Stromal cell of bone marrow (primary cell): ENCODE results near the gene ZFYVE21.

ENCODE experiments used
- DNase-seq: peaks from one replicate; pipeline ENCODE4 v3.0.0-alpha.2; 2012; ENCODE audit warnings: low read depth

The ZFYVE21 gene

DNA sequence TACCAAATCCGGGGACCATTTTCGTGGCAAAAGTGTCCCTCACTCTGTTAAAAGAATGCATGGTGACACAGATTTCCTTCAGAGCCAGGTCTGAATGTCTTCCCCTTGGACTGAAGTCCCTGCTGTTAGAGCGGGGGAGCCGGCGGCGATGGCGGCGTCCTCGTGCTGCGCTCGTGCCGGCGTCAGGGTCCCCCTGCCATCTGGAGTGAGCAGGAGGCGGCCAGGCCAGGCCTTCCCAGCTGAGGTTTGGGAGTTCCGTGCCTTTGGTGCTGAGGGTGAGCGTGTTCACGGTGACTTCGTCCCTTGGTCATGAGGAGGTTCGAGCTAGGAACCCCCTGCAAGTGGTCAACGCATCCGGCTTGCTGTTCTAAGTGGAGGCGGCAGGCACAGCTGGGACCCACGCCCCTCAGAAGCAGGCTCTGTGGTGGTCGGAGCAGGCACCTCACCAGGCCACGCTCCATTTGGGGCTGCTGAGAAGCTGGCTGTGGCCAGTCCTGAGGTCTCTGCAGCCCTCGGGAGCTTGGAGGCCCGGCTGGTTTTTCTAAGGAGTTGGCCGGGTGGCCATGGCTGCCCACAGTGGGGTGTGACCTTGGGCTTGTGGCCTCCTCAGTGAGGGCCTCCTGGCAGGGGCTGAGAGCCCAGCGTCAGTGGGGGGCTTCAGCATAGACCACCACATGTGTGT is 9.5 kb downstream of the ZFYVE21 start:
- DNase-seq, result no peak

DNA sequence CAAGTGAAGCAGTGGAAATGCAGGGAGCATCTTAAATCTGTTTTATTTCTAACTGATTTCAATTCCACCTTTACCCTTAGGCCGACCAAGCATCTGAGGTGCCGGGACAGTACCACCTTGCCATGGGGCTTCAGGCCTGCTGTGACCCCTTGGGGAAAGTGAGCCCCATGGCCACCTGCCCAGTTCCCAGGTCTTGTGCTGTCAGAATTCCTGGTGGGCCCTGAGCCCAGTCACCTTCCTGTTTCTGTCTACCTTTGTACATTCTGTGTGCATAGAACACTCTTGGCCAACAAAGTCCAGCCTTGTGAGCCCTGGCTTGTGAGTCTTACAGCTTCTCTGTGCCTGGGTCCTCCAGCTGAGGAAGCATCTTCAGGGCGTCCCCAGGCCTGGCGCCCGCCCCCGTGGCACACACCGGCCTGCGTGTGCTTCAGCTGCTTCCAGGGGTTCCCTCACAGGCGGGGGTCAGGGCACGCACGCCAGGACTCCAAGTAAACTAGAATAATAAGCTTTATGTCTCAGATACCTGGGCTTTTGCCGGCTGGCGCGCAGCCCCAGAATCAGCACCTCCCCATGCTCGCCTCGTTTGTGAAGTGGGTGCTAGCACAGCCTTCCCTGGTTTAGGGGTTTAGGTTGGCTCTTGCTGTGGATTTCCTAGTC is 10.3 kb downstream of the ZFYVE21 start:
- DNase-seq, result no peak

DNA sequence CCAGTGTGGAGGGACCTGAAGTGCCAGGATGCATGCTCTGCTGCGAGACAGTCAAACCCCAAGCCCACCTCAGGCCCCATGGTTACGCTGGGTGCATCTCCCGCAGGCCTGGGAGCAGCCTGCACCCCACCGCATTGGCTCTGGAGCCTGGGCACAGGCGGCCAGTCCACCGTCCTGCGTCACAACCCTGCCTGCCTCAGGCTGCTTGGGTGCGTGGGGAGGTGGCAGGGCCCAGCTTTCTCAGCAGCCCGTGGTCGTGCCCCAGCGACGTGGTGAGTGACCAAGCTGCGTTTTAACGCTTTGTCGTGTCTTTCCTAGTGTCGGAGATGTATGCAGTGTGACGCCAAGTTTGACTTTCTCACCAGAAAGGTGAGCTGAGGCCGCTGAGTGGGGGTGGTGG is 10.9 kb downstream of the ZFYVE21 start:
- DNase-seq, result no peak

DNA sequence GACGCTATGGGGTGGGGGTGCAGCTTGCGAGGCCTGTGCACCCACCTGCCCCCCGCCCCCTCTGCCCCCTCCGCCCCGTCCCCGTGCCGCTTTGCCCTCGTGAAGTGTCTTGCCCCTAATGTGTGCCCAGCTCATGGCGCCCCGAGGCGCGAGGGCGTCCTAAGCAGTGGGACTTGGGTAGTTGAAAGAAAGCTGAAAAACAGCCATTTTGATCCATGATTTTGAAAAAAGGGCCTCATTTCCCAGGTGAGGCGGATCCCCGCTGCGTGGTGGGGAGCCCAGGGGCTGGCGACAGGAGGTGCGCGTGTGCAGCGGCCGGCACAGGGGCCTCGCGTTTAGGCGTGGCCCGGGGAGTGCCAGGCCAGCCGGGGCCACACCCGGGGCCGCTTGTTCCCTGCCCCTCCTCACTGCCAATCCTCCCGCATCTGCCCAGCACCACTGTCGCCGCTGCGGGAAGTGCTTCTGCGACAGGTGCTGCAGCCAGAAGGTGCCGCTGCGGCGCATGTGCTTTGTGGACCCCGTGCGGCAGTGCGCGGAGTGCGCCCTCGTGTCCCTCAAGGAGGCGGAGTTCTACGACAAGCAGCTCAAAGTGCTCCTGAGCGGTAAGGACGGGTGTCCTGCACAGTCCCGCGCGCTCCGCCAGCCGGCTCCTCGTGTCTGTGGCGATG is 11.8 kb downstream of the ZFYVE21 start:
- no peak for DNase-seq

DNA sequence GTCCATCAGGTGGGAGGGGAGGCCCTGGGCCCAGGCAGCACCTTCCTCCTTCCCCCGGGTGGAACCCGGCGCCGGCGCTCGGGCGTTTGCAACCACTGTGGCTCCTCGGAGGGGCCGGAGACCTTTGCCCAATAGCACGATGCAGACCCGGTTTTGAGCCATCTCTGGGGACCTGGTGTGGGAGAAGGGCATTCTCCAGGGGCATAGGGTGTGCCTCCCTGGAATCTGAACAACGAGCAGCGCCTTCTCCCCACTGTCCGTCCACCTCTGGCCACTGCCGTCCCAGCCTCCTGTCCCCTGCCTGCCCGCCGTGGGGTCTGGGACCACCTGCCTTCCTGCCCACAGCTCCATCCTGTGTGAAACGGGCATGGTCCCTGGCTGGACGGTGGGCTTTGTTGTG is 12.5 kb downstream of the ZFYVE21 start:
- DNase-seq, result no peak

DNA sequence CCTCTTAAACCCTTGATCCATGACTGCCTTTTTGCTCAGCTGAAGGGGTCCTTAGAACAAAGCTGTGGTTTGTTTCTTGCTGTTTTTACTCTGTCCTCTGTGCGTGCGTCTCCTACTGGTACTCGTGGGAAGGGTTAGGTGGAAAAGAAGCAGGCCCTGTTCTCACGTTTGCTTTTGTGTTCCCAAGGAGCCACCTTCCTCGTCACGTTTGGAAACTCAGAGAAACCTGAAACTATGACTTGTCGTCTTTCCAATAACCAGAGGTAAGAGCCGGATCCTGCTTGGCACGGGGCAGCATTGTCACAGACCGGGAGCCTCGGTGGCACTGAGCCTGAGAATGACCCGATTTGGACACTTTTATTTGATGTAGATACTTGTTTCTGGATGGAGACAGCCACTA is 13.1 kb downstream of the ZFYVE21 start:
- DNase-seq, result no peak

DNA sequence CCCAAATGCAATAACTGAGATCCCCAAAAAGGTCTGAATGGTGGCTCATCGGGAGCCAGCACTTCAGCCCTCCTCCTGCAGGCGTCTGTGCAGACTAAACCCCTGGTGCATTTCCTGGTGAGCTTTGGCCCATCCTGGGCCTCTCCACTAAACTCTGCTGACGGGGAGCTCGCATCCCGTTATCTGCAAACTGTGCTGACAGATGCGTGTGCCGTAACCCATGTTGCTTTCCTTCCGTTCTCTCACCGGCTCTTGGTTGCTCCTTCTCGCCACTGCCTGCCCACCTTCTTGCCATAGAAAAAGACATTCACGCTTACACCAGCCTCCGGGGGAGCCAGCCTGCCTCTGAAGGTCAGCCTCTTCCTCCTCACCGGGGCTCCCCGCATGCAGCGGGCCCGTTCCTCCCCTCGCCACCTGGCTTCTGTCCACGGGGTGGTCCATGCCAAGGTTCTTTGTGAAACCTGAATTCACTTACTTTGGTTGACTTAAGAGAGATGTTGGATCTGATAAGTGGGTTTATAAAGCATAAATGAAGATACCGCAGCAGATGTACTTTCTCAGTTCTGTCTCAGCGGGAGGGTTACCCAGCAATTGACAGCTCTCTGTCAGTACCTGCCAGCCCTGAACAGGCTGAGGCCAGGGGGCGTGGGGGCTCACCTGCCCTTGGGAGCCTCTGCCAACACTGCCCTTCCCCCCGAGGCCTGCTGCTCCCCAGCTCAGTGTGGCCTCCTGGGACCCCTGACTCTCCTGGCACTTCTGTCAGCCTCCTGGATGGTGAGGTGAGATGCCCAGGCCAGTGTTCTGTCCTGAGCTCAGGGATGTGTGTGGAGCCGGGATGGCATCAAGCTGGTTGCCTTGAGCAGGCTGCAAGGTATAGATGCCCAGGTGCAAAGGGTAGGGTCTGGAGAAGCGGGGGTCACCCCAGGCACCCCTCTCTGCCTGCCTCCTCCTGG is 14.2 kb downstream of the ZFYVE21 start:
- DNase-seq, result no peak

DNA sequence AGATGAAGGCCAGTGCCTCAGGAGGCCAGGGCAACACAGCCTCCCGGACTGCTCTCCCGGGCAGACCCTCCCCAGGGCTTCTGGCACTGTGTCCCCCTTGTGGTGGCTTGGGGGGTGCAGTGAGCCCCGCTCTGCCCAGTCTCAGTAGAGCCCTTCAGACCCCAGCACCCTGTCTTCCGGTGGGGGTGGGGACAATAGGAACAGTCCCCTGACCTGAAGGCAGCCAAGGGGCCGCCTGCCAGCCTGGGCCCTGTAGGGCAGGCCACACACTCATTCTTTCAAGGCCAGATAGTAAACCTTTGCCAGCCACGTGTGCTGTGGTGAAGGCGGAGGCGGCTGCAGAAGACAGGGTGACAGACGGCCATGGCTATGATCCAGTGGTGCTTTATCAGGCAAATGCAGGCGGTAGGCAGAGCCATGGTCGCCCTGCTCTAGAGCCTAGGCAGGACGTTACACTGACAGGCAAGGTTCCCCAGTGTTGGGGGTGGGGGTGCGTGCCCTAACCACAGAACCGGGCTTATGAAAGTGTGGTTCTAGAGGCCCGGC is 15.0 kb downstream of the ZFYVE21 start:
- DNase-seq, result no peak

DNA sequence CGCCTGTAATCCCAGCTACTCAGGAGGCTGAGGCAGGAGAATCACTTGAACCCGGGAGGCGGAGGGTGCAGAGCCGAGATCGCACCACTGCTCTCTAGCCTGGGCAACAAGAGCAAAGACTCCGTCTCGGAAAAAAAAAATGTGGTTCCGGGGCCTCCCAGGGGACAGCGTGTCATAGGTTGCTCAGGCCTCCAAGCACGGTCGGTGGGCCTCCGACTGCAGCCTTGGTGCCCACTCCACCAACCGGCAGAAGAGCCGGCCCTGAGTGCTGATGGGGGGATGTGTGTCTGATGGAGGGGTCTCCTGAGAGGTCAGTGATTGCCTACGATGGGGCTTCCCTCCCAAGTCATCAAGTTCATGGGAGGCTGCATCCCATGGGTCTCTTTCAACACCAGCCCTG is 15.9 kb downstream of the ZFYVE21 start:
- DNase-seq, result no peak

DNA sequence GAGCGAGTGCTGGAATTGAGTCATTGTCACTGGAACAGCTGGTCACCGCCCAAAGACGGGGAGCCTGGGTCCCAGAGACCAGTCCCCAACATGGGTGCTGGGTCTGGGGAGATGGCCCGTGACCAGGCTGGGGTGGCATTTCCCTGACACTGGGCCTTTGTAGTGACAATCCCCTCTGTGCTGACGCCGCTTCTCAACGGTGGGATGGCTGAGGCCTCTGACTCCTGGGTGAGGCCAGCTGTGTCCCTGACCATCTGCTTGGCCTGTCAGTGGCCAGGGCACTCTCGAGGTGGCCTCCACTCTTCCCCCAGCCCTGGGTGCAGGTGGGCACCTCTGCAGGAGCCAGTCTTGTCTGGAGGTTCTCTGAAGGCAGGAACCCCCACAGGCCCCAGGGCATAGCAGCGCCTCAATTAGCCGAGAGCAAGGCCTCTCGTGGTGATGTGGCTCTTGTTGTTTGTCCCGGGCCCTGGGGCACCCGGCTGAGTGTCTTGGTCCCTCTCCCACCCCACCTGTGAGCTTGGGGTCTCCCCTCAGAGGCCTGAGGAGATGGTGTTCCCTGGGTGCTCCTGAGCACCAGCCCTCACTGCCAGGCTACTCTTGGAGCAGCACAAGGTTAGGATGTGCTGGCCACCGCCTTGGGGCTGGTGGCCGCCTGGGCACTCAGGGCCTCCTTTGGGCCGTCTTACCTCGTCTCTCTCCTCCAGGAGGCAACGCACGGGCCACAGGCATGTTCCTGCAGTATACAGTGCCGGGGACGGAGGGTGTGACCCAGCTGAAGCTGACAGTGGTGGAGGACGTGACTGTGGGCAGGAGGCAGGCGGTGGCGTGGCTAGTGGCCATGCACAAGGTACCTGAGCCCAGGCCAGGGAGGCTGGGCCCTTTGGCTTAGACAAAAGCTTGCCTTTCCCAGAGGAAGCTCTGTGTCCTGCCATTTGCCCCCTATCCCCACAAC is 16.6 kb downstream of the ZFYVE21 start:
- DNase-seq, result no peak

DNA sequence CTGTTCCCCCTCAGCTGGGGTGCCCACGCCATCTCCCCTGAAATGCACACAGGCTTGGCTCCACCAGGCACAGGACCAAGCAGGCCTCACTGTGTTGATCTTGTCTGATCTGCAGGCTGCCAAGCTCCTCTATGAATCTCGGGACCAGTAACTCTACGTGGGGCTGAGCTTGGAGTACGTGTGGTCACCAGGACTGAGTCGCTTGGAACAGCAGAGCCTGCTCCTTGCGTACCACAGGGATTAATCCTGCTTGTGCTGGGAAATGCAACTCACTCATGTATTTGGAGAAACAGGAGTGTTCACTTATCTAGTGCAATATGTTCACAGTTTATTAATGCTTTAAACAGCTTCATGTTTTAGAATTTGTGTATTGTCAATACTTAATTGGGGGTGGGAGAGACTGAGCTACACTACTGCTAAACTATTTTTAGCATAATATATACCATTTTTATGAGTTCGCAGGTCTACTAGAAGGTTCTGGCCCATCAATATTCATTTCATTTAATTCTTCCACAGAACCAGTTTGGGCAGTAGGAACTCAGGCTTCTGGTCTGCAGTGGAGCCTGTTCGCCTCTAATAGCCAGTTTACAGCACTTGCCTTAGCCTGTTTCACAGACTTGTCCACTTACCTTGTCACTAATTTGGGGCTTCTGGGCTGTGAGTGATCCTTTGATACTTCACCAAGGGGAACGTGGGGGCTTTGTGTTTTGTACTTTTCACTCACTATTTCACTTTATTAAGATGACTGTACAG is 17.4 kb downstream of the ZFYVE21 start:
- no peak for DNase-seq

DNA sequence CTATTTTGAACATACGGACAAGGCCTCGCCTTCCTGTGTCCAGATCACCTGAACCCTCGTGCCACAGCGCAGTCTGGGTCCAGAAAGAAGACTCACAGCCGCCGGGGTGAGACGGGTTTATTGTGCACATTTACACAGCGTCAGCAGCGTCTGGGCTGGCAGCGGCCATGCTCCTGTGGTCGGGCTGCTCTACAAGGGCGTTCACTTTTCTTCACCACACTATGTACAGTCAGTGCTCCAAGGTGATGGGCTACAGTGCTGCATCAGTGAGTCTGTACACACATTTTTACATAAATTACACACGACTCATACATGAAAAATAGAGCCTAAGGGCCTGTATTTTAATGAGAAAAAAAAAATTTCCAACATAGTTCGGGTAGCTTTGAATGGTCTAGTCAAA is 18.0 kb downstream of the ZFYVE21 start:
- no peak for DNase-seq

DNA sequence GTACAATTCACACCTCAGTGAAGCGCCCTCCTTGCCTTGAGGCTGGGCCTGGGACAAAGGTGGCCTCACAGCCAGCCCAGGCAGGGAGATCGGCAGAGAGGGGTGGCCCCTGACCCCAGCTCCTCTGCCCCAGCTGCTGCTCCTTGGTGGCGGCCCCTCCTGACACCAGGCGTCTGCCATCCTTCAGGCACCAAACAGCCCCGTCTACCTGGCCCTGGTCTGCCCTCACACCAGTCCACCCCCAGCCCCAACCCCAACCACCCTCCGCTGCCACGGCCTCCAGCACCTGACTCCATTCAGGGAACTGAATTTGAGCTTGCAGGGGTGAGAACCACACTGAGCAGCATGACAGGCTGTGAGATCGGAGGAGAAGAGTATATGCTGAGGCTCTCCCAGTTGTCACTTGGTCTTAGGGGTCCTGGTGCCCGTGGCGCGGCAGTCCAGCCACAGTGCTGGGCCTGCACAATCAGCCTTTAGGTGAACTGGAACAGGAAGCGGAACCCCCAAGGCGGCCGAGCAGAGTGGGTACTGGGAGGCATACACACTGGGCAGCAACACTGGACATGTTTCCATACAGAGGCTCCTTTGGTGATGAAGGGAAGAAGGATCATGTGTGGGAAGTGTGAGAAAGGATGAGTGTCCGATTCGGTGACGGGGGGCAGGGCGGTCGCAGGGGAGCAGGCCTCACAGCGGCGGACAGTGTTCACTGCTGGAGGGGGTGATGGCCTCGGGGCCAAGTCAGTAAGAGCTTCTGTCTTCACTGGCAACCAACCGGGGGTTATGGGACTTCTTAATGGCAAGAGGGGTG is 18.7 kb downstream of the ZFYVE21 start:
- no peak for DNase-seq

DNA sequence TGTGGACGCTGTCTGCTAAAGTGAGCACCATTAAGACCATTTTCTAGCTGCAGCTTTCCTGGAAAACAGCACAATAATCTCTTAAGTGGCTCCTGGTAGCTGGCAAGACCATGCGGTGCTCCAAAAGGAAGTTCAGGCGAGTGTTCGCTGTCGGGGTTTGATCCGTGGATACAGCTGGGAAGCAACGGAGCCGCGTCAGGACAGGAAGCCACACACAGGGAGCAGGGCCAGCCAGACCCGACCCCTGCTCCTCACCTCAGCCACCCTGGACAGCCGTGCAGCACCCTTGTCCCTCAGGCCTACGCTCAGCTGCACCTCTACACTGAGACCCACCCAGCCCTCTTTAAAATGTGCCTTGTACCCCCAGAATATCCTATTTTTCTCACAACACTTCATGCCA is 19.4 kb downstream of the ZFYVE21 start:
- no peak for DNase-seq

DNA sequence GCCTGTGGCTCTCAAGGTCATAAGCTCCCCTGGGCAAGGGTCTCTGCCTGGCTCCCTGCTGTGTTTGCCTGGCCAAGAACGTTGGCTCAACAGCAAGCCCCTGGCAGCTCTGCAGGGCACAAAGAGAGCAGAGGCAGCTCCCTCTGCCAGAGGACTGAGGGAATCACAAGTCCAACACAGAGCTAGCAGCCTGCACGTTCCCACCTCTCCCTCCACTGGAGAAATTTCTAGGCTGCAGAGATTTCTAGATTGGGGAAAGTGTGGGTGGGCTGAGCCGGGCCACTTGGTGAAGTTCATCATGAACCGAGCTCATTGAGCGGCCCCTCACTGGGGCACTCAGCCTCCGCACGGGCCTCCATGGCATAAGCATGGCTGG is 19.8 kb downstream of the ZFYVE21 start:
- DNase-seq, result no peak

DNA sequence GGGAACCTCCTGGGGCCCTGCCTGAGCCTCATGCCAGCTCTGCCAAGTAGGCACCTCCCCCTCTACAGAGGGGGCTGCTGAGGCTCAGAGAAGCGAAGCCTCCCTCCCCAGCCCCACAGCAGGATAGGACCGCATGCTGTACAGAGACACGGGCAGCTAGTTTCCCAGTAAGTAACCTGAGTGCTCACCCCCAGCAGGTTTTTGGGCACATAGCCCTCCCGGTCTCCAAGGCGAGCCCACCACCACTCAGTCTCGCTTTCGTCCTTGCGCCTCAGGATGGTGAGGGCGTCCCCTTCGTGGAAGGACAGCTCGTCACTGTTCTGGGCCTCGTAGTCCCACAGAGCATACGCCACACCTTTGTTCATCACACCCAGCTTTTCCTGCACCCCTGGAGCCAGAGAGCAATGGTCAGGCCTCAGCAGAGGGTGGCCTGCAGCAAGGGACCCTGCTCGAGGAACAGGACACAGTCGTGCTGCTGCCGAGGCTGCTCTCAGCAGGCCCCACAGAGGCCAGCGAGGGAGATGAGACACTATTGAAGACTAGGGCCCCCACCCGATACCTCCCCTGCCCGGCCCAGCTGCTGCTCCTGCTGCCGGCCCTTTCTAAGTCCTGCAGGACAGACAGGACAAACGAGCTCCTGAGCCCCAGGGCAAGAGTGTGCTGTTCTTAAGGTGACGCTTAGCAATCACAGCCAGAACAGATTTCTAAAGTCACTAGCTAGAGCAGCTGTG is 20.4 kb downstream of the ZFYVE21 start:
- no peak for DNase-seq

DNA sequence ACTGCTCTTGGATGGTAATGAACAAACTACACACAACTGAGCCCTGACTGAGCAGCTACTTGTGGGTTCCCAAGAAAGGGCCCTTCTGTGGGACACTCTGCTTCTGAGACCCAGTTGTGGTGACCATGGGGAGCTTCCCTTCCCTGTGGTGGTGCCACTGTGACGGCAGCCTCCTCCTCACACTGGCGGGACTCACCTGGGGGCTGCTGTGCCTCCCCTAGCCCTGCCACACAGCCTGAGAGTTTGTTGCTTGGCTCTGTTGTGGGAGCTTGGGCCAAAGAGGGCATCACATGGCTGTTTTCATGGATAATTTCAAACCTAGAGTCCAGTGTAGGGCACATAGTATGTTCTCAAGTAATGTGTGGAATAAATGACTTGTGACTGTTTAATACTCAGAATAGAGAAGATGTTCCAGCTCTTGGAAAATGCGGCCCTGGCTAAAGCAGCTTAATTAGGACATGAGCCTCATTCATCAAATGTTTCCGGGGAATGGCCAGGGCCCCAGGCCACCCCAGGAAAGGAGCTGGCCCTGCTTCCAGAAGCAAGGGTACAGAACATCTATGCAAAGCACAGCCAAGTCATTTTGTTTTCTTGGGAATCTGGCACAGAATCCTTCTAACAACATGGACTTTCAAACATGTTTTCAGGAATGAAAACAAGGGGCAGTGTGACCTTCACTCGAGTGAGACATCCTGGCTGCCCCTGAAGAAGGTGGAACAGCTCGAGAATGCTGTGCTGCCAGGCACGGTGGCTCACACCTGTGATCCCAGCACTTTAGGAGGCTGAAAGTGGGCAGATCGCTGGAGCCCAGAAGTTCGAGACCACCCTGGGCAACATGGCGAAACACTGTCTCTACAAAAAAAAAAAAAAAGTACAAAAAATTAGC is 21.2 kb downstream of the ZFYVE21 start:
- DNase-seq, result no peak
